H1 (cell line): ENCODE data around the gene UNC119. TPM values are rescaled to one million over a fixed set of nuclear protein-coding genes. Genes with fewer than 3 reads are reported as not detected.

Source experiments
- CTCF ChIA-PET: fragments of 300-600 bp; sonication (Branson Sonifier 250); formaldehyde crosslinking; loops from one replicate; lab custom pipeline; 2021; ENCODE audit not compliant: partially characterized antibody; lab: Charles Lee
- POLR2A ChIA-PET: fragments of 300-600 bp; sonication (Branson Sonifier 250); formaldehyde crosslinking; loops from one replicate; lab custom pipeline; 2021; ENCODE audit warnings: inconsistent platforms; ENCODE audit not compliant: partially characterized antibody; lab: Charles Lee
- DNase-seq, 2 experiments: peaks; one replicate each; pipeline versions ENCODE4 v3.0.0 to v3.0.0-alpha.2; 2010 to 2022; ENCODE audit warnings: low spot score in 2 of 2, low read depth in 1 of 2, mixed read lengths in 1 of 2
- FAIRE-seq: peaks from 2 replicates; lab custom pipeline; 2011; peaks lifted over from hg19 to GRCh38; lab: Jason Lieb, UNC
- H2AFZ ChIP-seq: 2 replicates; pipeline ENCODE4 v1.8.1; 2012; ENCODE audit warnings: low read length, inconsistent platforms
- H2AK5ac ChIP-seq: 2 replicates; pipeline ENCODE4 v1.6.1; 2013; ENCODE audit warnings: low read depth, low read length
- H2BK120ac ChIP-seq: replicated peaks from 2 replicates; pipeline ENCODE3; 2013; ENCODE audit warnings: low read depth, low read length, inconsistent platforms
- H2BK12ac ChIP-seq: 2 replicates; pipeline ENCODE4 v1.6.1; 2013; ENCODE audit warnings: low read depth, low read length
- H2BK15ac ChIP-seq: 2 replicates; pipeline ENCODE4 v1.6.1; 2013; ENCODE audit warnings: low read length
- H2BK20ac ChIP-seq: 2 replicates; pipeline ENCODE4 v1.6.1; 2013; ENCODE audit warnings: low read length
- H2BK5ac ChIP-seq: 2 replicates; pipeline ENCODE4 v1.6.1; 2013; ENCODE audit warnings: low read depth, low read length
- H3K14ac ChIP-seq: 2 replicates; pipeline ENCODE4 v1.6.1; 2013; ENCODE audit warnings: inconsistent platforms; ENCODE audit not compliant: insufficient read length
- H3K18ac ChIP-seq: 2 replicates; pipeline ENCODE4 v1.6.1; 2013; ENCODE audit warnings: low read length; ENCODE audit errors: extremely low read depth
- H3K23ac ChIP-seq: 2 replicates; pipeline ENCODE4 v1.6.1; 2013; ENCODE audit warnings: inconsistent platforms; ENCODE audit not compliant: insufficient read length
- H3K23me2 ChIP-seq: 2 replicates; pipeline ENCODE4 v1.6.1; 2013; ENCODE audit warnings: low read depth, low read length
- H3K27ac ChIP-seq: 2 replicates; pipeline ENCODE4 v1.6.1; 2011; ENCODE audit warnings: low read depth, low read length, inconsistent platforms
- H3K27me3 ChIP-seq, 4 experiments: replicated peaks in 1 of 4; 1 replicate in 1 of 4; 2 replicates in 3 of 4; pipeline versions ENCODE4 v1.6.1 to v1.8.1; 2011 to 2013; ENCODE audit warnings: low read length in 3 of 4, mild to moderate bottlenecking in 3 of 4, inconsistent platforms in 2 of 4, mixed read lengths in 2 of 4, moderate library complexity in 1 of 4; ENCODE audit not compliant: control insufficient read depth in 3 of 4, insufficient read depth in 3 of 4; ENCODE audit errors: extremely low read depth in 1 of 4
- H3K36me3 ChIP-seq, 4 experiments: 2 replicates each; pipeline versions ENCODE4 v1.6.1 to v1.8.1; 2011 to 2013; ENCODE audit warnings: mild to moderate bottlenecking in 4 of 4, low read length in 3 of 4, moderate library complexity in 2 of 4, control low read depth in 1 of 4, inconsistent platforms in 1 of 4; ENCODE audit not compliant: insufficient read depth in 4 of 4, control insufficient read depth in 2 of 4
- H3K4ac ChIP-seq: replicated peaks from 2 replicates; pipeline ENCODE3; 2013; ENCODE audit warnings: low read length, low read depth, mixed read lengths, inconsistent platforms; ENCODE audit not compliant: insufficient read length
- H3K4me1 ChIP-seq, 4 experiments: replicated peaks in 1 of 4; 1 replicate in 1 of 4; 2 replicates in 3 of 4; pipeline versions ENCODE4 v1.6.1 to v1.8.1; 2011 to 2013; ENCODE audit warnings: low read length in 3 of 4, inconsistent platforms in 2 of 4, mixed read lengths in 1 of 4; ENCODE audit not compliant: insufficient read depth in 4 of 4, control insufficient read depth in 3 of 4
- H3K4me2 ChIP-seq, 2 experiments: 2 replicates each; pipeline versions ENCODE4 v1.6.1 to v1.8.1; 2011 to 2013; ENCODE audit warnings: low read depth in 2 of 2, low read length in 2 of 2, control low read depth in 1 of 2, inconsistent platforms in 1 of 2, mild to moderate bottlenecking in 1 of 2; ENCODE audit not compliant: insufficient read depth in 1 of 2
- H3K4me3 ChIP-seq, 4 experiments: fragments of 200-600, 300-600 bp in 1 of 4; sonication (generic), shearing (Covaris generic), sonication (Bioruptor Twin) in 1 of 4; 2 replicates each; pipeline versions ENCODE4 v1.5.1 to v1.8.1; 2011 to 2016; ENCODE audit warnings: low read length in 4 of 4, low read depth in 3 of 4, control low read depth in 2 of 4, inconsistent platforms in 2 of 4, mild to moderate bottlenecking in 2 of 4, mixed read lengths in 1 of 4, moderate library complexity in 1 of 4; ENCODE audit not compliant: insufficient read depth in 2 of 4; ENCODE audit errors: extremely low read depth in 1 of 4
- H3K56ac ChIP-seq: replicated peaks from 2 replicates; pipeline ENCODE3; 2013; ENCODE audit warnings: low read depth, mild to moderate bottlenecking, mixed read lengths, low read length, inconsistent platforms; ENCODE audit not compliant: insufficient read length
- H3K79me1 ChIP-seq: 2 replicates; pipeline ENCODE4 v1.6.1; 2013; ENCODE audit warnings: low read depth, low read length, control low read depth
- H3K79me2 ChIP-seq, 2 experiments: 2 replicates each; pipeline versions ENCODE4 v1.6.1 to v1.8.1; 2012 to 2013; ENCODE audit warnings: low read length in 2 of 2, mild to moderate bottlenecking in 2 of 2, inconsistent platforms in 1 of 2; ENCODE audit not compliant: insufficient read depth in 2 of 2, control insufficient read depth in 1 of 2
- H3K9ac ChIP-seq, 4 experiments: replicated peaks in 1 of 4; 1 replicate in 1 of 4; 2 replicates in 3 of 4; pipeline versions ENCODE4 v1.6.1 to v1.8.1; 2011 to 2013; ENCODE audit warnings: low read depth in 3 of 4, low read length in 3 of 4, control low read depth in 2 of 4, mild to moderate bottlenecking in 2 of 4, moderate library complexity in 2 of 4, inconsistent platforms in 1 of 4; ENCODE audit errors: extremely low read depth in 1 of 4
- H3K9me3 ChIP-seq, 2 experiments: 2 replicates each; pipeline versions ENCODE4 v1.6.1 to v1.8.1; 2012 to 2013; ENCODE audit warnings: mild to moderate bottlenecking in 2 of 2, moderate library complexity in 2 of 2, control low read depth in 1 of 2, inconsistent platforms in 1 of 2, low read depth in 1 of 2, low read length in 1 of 2, mixed read lengths in 1 of 2; ENCODE audit not compliant: insufficient read depth in 2 of 2
- H4K20me1 ChIP-seq, 2 experiments: replicated peaks in 1 of 2; 2 replicates each; pipeline versions ENCODE3 to v1.8.1; 2011 to 2013; ENCODE audit warnings: inconsistent platforms in 2 of 2, low read length in 2 of 2, mild to moderate bottlenecking in 1 of 2; ENCODE audit not compliant: insufficient read depth in 2 of 2, control insufficient read depth in 1 of 2
- H4K5ac ChIP-seq: 2 replicates; pipeline ENCODE4 v1.6.1; 2013; ENCODE audit warnings: low read length, low read depth, mixed read lengths, inconsistent platforms; ENCODE audit not compliant: insufficient read length
- H4K8ac ChIP-seq: 2 replicates; pipeline ENCODE4 v1.8.0; 2013; ENCODE audit warnings: mild to moderate bottlenecking, moderate library complexity, low read length, inconsistent platforms; ENCODE audit not compliant: insufficient read depth; ENCODE audit errors: extremely low read depth
- H4K91ac ChIP-seq: replicated peaks from 2 replicates; pipeline ENCODE3; 2013; ENCODE audit warnings: low read length, mixed read lengths, inconsistent platforms; ENCODE audit not compliant: insufficient read length
- BRCA1 ChIP-seq: IDR thresholded peaks from 2 replicates; pipeline ENCODE4 v1.6.1; 2012; ENCODE audit warnings: low read depth, low read length, improper control_type of control experiment
- HDAC2 ChIP-seq, 2 experiments: fragments of 300-600 bp in 1 of 2; sonication (generic) in 1 of 2; IDR thresholded peaks; 2 replicates each; pipeline ENCODE4 v1.6.1; 2011 to 2012; ENCODE audit warnings: low read depth in 2 of 2, low read length in 2 of 2, mild to moderate bottlenecking in 2 of 2, moderate library complexity in 2 of 2, borderline replicate concordance in 1 of 2, inconsistent platforms in 1 of 2
- JUND ChIP-seq: IDR thresholded peaks from 2 replicates; pipeline ENCODE4 v1.6.1; 2011; ENCODE audit warnings: mild to moderate bottlenecking, improper control_type of control experiment, low read length
- NRF1 ChIP-seq: IDR thresholded peaks from 2 replicates; pipeline ENCODE4 v1.6.1; 2011; ENCODE audit warnings: mild to moderate bottlenecking, low read depth, low read length, improper control_type of control experiment
- POLR2AphosphoS5 ChIP-seq: IDR thresholded peaks from 2 replicates; pipeline ENCODE4 v1.6.1; 2011; ENCODE audit warnings: low read depth, low read length
- POU5F1 ChIP-seq: IDR thresholded peaks from 2 replicates; pipeline ENCODE4 v1.6.1; 2011; ENCODE audit warnings: low read depth, mild to moderate bottlenecking, low read length, moderate library complexity
- RXRA ChIP-seq: IDR thresholded peaks from 2 replicates; pipeline ENCODE4 v1.6.1; 2011; ENCODE audit warnings: low read depth, mild to moderate bottlenecking, low read length, moderate library complexity; ENCODE audit not compliant: insufficient read depth
- TAF1 ChIP-seq: IDR thresholded peaks from 2 replicates; pipeline ENCODE4 v1.6.1; 2011; ENCODE audit warnings: mild to moderate bottlenecking, low read depth, low read length
- WGBS, 2 experiments: shearing (Covaris generic) in 1 of 2; methylation state at CpG; one replicate each; pipeline versions ENCODE4 v1.1.6 to v1.1.7; 2013 to 2015; ENCODE audit warnings: low lambda C conversion rate in 2 of 2, mixed read lengths in 2 of 2, inconsistent platforms in 1 of 2, low coverage in 1 of 2, missing lambda C conversion rate in 1 of 2; ENCODE audit not compliant: insufficient replicate concordance in 2 of 2, insufficient coverage in 1 of 2, insufficient read length in 1 of 2; ENCODE audit errors: extremely low coverage in 1 of 2, missing lambda C conversion rate in 1 of 2; 5-methylcytosine and 5-hydroxymethylcytosine counted together
- polyA plus RNA-seq, 7 experiments: library from polyadenylated mRNA; depleted of rRNA in 3 of 7; stranded (reverse) in 5 of 7; unstranded in 2 of 7; fragments of >200 nt in 5 of 7; fragments of 200-250 nt in 2 of 7; gene quantifications; 1 replicate in 5 of 7; 2 replicates in 1 of 7; 4 replicates in 1 of 7; pipeline versions ENCODE4 v1.2.1 to v1.2.3, GENCODE V29; 2011 to 2013; ENCODE audit warnings: missing spikeins in 2 of 7, mixed read lengths in 2 of 7
- total RNA-seq: library from RNA; stranded (reverse); fragmentation: NEBNext Ultra II Directional; extraction: Animal tissue kit (Norgen Biotek cat#: 25700); gene quantifications from 2 replicates; pipeline ENCODE4 v1.2.1, GENCODE V29; 2021
- TF ChIP-seq, protein P1 (sequence below): IDR thresholded peaks from 2 replicates; pipeline ENCODE4 v1.6.1; 2012; ENCODE audit warnings: inconsistent platforms
- TF ChIP-seq, protein P2 (sequence below): IDR thresholded peaks from 2 replicates; pipeline ENCODE4 v1.6.1; 2012; ENCODE audit warnings: inconsistent platforms

The UNC119 gene
- total and polyA plus RNA-seq, 2 of the 8 experiments (the other 6 are each of a cell fraction or from before 2014, with no cell fraction given), result 43.5 to 94.4 TPM

DNA sequence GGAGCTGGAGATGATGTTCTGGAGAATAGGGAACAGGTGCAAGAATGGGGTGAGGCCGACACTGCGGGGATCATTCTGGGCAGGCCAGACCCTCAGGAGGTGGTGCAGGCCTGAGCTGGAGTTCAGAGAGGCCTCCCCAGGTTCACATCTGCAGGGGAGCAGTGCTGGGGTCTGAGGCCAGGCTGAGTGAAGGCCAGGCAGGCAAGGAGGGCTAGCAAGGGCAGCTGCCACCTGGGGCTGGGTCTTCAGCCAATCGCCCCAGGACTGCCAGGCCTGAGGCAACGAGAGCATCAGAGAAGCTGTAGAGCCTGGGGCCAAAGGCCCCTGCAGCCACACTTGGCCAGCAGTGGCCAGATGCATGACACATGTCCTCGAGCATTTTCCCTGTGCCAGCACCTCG is 31.7 kb downstream of the UNC119 start:
- no peak overlapping the region for H3K27ac ChIP-seq
- FAIRE-seq (no peak), DNase-seq (no peak)
- no peak overlapping the region for H3K56ac ChIP-seq
- no peak overlapping the region for H2BK120ac ChIP-seq
- no peaks in the 10 kb centered on the region for H3K9me3 ChIP-seq
- POLR2A ChIA-PET, result interaction anchor here (0.9 to 1.3 kb wide), 2 partner anchors 9 to 79 kb away, joined by 3 read pairs; no protein-coding TSS in a partner anchor
- H3K36me3 ChIP-seq, result no peaks in the 10 kb centered on the region
- no peak overlapping the region for H3K4me2 ChIP-seq
- H4K8ac ChIP-seq, result no peak overlapping the region
- WGBS, 2 experiments, result 70% methylated on average over 6 of the region's 6 CpGs; no CpG with 5 or more reads in 1 of the 2 experiments
- CTCF ChIA-PET, result interaction anchor here (0.9 to 5.0 kb wide), 10 partner anchors 9 to 28 kb away, joined by 3 to 35 read pairs (median 4); no protein-coding TSS in a partner anchor
- no peaks in the 10 kb centered on the region for H3K79me2 ChIP-seq
- H3K23me2 ChIP-seq, result no peaks in the 10 kb centered on the region
- no peaks in the 10 kb centered on the region for H4K20me1 ChIP-seq
- no peak overlapping the region for H3K9ac ChIP-seq
- H2BK15ac ChIP-seq, result no peak overlapping the region
- no peak overlapping the region for H2BK5ac ChIP-seq
- H3K4ac ChIP-seq, result no peak overlapping the region
- H2BK20ac ChIP-seq, result no peak overlapping the region
- no peak overlapping the region for H3K18ac ChIP-seq
- no peaks in the 10 kb centered on the region for H3K27me3 ChIP-seq
- no peak overlapping the region for H2BK12ac ChIP-seq
- H4K91ac ChIP-seq, result no peak overlapping the region
- no peak overlapping the region for H2AK5ac ChIP-seq
- H3K4me1 ChIP-seq, result peaks cover 0 to 15% (median 4%) of the 10 kb centered on the region in 4 experiments; a peak in 3 of 7 replicates
- no peak overlapping the region for H3K14ac ChIP-seq
- no peaks in the 10 kb centered on the region for H3K79me1 ChIP-seq
- TF ChIP-seq POLR2AphosphoS5, result no peak
- no peak for TF ChIP-seq RXRA
- TF ChIP-seq JUND, result no peak
- no peak for TF ChIP-seq POU5F1
- TF ChIP-seq TAF1, result no peak
- TF ChIP-seq, protein P1, sequence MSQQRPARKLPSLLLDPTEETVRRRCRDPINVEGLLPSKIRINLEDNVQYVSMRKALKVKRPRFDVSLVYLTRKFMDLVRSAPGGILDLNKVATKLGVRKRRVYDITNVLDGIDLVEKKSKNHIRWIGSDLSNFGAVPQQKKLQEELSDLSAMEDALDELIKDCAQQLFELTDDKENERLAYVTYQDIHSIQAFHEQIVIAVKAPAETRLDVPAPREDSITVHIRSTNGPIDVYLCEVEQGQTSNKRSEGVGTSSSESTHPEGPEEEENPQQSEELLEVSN, result no peak
- TF ChIP-seq NRF1, result no peak
- TF ChIP-seq, protein P2, sequence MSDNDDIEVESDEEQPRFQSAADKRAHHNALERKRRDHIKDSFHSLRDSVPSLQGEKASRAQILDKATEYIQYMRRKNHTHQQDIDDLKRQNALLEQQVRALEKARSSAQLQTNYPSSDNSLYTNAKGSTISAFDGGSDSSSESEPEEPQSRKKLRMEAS, result no peak
- TF ChIP-seq BRCA1, result no peak
- no peak for TF ChIP-seq HDAC2 (IDR thresholded peaks at IDR 0.05; ENCODE audit: borderline replicate concordance in 1 of 2, low read depth in 2 of 2, low read length in 2 of 2)
- no peak overlapping the region for H4K5ac ChIP-seq
- H2AFZ ChIP-seq, result no peak overlapping the region
- no peak overlapping the region for H3K23ac ChIP-seq
- H3K4me3 ChIP-seq, result no peak overlapping the region
